T-helper 22 cell (primary cell): Measurements from ENCODE around the gene OR5AU1.

ENCODE experiments used
- DNase-seq: peaks from one replicate; pipeline ENCODE4 v3.0.0-alpha.2; 2020; ENCODE audit warnings: low read depth

Gene OR5AU1

DNA sequence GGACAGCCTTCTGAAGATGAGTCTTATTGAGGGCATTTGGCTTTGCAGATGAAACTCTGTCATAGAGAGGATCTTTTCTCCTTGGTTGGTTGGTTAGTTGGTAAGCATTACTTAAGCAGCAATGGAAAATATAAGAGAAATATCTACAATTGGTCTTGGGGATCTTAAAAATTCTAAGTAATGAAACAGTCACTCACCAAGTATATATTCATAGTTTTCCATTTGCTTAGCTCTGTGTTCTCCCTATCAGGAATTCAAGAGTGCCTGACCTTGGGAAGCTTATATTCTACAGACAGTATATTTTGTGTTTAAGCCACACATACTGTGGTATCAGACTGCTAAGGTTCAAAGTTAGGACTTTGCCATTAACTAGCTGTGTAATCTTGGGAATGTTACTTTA, at the start of gene OR5AU1:
OR5AU1 (minus strand) TSS at position 101 of the 400 bp plus-strand sequence. CDS start 191 bp downstream, outside the sequence.
- DNase-seq = no peak

DNA sequence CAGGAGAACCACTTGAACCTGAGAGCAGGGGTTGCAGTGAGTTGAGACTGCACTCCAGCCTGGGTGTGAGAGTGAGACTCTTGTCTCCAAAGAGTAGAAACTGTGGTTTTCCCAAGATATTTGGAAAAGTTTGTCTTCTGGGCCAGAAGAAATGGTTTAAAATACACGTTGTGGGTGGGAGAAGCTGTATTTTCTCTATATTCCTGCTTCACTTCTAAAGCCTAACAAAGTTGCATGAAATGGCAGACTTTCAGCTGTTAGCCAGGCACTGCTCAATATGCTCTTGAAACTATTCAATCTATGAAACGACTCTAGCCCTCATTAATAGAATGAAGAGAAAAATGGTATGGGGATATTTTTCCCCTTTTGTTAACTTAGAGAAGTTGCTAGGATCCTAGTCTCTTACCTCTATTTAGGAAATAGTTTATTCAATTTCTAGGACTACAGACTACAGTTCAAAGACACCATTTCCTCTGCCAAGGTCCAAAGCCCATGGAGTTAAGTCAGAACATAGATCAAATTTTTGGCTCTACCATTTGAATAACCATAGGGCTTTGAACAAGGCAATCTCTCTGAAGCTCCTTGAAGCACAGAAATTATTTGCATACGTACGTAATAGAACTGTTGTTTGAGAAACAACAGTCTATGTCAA, 49.3 kb upstream of the OR5AU1 start:
- no peak for DNase-seq

DNA sequence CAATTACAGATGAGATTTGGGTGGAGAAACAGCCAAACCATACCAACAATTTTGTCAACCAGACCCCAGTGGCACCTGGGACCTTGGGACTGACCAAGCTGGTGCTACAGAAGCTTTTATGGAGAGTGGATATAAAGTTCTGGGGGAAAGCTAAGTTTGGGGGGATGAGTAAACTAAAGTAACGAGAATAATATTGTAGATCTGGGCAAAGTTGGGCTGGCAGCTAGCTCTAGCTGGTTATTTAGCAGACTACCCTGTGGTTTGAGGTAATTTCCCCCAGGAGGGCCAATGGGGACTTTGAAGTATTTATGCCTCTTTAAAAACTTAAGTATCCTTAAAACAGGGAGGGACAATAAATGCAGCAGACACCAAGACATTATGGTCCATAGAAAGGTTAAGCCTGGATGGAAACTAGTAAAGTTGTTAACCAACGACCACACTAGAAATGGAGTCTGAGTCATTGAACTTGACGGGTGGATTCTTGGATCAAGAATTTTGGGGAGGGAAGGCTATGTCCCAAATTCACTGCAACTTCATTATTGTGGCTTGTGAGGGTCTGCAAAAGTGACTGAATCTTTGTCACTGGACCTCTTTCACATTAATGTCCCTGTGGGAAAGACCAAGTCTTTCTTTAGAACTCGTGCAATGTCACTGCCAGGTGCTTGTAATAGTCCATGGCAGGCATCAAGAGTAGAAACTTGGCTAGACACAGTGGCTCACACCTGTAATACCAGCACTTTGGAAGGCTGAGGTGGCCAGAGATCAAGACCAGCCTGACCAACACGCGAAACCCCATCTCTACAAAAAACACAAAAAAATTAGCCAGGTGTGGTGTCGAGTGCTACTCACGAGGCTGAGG, 48.5 kb upstream of the OR5AU1 start:
- no peak for DNase-seq

DNA sequence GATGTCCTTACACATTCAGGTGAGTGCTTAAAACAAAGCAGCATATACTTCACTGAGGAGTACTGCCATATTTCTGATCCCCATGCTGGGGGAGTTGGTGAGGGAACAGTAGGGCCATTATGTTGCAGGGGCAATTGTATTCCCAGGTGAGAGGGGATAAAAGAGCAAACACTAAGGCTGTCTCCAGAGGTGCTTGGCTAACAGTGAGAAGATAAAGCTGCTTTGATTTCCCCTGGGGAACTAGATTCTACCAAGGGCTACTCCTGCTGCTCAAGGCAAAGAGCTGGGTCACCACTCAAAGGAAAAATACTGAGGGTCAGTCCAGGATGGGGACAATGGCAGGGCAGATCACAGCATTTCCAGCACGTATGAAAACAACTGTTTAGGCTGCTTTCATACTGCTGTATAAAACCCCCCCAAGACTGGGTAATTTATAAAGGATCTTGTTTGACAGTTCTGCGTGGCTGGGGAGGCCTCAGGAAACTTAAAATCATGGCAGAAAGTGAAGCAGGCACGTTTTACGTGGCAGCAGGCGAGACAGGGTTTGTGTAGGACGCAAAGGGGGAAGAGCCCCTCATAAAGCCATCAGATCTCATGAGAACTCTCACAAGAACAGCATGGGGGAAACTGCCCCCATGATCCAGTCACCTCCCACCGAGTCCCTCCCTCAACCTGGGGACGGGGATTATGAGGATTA, 47.8 kb upstream of the OR5AU1 start:
- DNase-seq = no peak

DNA sequence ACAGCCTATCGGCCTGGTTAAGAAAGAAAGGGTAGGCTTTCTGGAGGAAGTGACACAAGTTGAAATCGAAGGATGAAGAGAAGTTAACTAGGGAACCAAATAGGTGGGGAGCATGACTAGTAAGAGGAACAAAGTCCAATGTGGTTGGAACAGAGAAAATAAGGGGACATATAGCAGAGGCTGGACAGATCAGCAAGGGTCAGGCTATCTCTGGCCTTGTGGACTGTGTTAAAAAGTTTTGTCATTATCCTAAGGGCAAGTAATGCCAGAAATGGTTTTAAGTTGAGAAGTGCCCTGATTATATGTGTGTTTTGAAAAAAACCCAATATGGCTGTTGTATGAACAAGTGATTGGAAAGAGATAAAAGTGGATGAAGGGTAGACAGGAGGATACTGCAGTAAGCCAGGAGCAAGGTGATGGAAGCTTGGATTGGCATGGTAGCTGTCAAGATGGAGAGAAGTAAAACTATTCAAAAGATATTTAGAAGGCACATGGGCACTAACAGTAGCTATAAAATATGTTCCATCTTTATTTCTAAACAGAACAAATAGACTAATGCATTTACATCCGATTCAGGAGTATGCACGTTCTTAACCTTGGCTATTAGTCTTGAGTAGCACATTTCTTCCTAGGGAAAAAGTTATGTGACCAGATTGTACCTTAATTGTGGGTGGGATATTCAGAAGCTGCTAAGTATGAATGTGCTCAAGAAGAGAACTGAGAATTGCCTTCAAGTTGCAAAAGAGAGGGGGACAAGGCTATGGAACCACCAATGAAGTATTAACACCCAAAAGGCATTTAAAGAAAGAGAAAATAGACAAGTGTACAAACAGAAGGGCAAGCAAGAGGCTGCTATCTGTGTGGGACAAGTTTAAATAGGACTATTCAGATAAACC, 46.8 kb upstream of the OR5AU1 start:
- no peak for DNase-seq

DNA sequence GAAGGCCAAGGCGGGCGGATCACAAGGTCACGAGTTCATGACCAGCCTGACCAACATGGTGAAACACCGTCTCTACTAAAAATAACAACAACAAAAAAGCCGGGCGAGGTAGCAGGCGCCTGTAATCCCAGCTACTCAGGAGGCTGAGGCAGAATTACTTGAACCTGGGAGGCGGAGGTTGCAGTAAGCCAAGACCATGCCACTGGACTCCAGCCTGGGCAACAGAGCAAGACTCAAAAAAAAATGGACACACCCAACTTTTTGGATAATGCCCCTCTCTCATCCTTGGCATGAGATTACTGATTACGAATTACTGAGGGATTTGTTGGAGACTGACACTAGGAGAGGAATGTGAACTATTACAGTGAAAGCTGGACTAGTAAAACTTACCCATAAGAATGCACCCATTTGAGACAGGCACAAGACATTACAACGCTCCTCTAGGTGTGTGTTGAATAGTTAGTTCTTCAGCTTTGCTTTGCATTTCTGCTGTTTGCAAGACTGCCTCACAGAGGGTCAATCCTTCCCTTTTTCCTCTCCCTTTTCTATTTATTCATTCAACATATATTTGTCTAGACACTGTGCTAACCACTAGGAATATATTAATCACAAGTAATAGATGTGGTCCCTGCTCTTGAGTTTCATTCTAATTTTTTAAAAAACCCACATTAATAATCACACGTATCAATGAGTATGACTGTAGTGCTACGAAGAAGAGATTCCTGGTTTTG, 46.0 kb upstream of the OR5AU1 start:
- no peak for DNase-seq

DNA sequence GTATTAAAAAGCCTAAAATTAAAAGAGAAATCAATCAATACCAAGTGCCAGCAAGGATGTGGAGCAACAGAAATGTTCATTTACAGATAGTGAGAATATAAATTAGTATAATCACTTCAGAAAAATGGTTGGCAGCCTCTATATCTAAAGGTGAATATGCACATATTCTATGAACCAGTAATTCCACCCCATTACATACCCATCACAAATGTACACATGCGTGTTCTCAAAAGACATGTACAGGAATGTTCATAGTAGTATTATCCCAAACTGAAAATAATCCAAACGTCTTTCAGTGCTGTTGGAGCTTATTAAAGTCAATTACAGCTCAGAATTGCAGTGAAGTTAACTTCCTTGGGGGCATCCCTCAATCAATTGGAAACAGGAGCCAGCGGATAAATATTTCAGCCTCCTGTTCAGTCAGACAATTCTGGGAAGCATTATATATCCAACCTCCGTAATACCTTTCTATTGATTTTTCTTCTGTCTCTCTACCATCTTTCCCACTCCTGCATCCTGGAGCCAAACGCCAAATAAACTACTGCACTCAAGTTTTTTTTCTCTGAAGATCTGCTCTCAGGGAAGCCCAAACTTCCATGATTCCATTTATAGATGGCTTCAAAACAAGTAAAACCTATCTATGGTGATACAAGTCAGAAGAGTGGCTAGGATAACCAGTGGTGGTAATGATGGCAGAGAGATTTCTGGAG, 45.0 kb upstream of the OR5AU1 start:
- no peak for DNase-seq

DNA sequence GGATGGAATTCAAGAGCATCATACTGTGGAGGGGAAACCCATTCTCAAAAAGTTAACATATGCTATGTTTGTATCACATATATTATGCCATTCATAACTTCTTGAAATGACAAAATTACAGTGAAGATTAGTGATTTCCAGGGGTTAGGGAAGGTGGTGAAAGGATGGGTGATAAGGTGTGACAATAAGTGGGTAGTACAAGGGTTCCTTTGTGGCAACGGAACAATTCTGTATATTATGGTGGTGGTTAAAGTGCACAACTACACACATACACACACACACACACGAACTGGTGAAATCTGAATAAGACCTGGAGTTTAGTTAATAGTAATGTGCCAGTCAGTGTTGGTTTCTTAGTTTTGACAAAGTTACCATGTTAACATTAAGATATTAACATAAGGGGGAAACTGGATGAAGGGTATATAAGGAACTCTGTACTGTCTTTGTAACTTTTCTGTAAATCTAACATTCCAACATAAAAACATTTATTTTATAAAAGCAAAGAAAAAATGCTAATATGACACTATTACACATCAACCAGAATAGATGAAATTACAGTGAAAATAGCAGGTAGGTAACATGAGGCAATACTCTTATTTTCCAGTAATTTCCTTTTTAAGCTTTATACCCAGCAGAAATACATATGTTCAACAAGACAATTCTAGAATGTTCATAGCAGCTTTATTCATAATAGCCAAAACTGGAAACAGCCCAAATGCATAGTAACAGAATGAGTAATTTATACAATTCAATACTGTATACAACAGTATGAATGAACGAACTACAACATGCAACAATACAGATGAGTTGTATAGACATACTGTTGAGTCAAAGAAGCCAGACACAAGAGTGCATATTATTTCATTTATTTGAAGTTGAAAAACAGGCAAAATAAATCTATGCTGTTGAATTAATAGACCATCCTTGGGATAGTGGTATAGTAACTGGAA, 44.0 kb upstream of the OR5AU1 start:
- DNase-seq = no peak

DNA sequence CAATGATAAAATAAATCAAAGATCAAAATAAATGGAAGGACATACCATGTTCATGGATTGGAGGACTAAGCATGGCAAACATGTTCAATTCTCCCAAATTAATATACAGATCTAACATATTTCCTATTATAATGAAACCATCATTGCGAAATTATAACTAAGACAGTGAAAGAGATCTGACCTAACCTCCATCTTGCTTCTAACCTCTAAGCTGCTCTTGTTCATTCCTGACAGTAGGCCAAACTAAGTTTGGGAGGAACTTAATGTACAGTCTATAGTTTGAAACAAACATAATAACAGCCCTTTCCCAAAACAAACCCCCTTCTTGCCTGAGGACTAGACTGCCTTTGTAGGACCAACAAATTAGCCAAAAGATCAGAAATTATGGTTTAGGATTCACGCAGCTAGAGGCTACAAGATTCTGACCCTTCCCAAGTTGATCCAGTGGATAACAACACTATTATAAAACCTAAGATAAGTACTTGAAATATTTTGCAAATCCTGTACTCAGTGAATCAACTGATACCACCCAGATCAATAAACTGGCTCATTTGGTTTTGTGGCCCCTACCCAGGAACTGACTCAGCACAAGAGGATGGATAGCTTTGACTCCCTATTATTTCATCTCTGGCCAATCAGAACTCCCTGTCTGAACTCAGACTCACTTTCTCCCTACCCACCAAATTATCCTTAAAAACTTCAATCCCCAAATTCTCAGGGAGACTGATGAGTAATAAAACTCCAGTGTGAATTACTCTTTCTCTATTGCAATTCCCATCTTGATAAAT, 41.7 kb upstream of the OR5AU1 start:
- no peak for DNase-seq

DNA sequence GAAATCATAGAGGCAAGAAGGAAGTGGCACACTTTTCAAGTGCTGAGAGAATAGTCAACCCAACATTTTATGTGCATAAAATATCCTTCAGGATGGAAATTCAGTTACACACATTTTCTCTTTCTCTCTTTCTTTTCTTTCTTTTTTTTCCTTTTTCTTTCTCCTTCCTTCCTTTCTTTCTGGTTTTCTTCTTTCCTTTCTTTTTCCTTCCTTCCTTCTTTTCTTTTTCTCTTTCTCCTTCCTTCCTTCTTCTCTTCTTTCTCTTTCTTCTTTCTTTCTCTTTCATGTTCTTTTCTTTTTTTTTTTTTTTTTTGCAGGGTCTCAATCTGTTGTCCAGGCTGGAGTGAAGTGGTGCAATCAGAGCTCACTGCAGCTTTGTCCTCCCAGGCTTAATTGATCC, 38.7 kb upstream of the OR5AU1 start:
- DNase-seq = no peak

DNA sequence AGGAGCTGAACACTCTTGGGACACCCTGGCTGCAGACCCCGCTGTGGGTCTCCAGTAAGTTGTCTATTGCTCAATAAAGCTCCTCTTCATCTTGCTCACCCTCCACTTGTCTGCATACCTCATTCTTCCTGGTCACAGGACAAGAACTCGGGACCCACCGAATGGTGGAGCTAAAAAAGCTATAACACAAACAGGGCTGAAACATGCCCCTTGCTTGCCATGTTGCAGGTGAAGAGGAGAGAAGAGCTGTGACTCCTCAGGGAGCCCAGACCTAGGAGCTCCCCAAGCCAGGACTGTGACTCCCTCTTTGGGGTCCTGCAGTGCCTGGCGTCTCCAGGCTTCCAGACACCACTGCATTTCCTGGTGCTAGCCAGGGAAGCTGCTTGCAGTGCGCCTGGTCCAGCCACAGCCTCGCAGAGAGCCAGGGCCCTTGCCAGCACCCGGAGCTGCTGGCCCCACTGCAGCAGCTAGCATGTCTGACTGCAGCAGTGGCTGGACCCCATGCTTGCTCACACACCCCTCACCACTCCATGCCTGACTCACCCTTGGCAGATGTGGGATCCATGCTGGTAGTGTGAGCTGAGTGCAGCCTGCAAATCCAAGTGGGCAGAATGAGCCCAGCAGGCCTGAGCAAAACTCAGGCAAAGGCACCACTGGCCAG, 37.1 kb upstream of the OR5AU1 start:
- no peak for DNase-seq

DNA sequence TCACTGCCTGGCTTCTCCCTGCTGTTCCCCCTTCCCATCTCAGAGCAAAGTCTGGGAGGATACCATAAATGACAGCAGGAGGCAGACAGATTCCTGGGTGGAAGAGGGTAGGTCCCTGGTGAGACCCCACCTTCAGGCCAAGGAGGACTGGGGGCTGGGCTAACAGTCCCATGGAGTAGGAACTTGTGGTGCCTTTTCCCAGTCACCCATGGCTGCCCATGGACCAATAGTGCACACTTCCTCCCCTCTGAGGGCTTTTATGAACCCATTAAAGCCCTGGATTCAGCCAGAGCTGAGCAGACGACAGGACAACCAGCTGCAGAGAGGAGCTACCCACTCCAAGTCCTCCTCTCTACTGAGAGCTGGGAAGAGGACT, 36.6 kb upstream of the OR5AU1 start:
- no peak for DNase-seq

DNA sequence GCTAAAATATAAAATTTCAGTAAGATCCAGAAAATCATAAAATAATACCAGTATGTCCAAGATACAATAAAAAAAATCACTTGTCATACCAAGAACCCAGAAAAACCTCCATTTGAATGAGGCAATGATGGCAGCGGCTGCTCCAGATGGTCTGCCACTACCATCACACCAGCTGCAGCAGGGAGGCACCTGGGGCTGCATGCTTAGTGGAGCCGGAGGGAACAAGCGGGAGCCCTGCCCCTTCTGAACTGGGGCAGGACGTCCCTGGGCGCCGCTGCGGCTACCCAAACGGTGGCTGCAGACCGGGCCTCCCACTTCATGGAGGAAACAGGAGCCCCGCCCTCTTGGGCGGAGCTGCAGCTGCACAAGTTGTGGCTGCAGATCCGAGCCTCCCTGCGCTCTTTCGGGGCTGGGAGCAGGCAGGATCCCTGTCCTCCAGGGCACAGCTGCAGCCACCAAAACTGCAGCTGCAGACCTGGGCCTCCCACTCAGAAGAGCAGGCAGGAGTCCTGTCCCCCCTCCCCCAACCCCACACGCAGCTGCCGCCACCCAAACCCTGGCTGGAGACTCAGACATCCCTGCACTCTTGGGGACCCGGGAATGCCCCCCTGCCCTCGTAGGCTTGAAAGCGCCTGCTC, 36.1 kb upstream of the OR5AU1 start:
- peak; percentile 55 for DNase-seq

DNA sequence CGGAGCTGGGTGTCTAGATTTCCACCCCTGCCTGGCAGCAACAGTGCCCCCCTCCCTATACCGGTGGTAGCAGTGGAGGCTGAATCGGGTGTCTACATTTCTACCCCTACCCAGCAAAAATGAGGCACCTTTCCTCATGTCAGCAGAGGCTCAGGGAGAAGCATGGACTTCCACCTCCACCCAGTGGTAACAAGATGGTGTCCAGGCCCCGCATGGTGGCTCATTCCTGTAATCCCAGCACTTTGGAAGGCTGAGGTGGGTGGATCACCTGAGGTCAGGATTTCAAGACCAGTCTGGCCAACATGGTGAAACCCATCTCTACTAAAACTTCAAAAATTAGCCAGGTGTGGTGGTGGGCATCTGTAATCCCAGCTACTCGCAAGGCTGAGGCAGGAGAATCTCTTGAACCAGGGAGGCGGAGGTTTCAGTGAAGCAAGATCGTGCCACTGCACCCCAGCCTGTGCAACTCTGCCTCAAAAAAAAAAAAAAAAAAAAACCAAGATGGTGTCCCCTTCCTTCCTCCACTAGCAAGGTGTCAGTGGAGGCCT, 35.5 kb upstream of the OR5AU1 start:
- no peak for DNase-seq

DNA sequence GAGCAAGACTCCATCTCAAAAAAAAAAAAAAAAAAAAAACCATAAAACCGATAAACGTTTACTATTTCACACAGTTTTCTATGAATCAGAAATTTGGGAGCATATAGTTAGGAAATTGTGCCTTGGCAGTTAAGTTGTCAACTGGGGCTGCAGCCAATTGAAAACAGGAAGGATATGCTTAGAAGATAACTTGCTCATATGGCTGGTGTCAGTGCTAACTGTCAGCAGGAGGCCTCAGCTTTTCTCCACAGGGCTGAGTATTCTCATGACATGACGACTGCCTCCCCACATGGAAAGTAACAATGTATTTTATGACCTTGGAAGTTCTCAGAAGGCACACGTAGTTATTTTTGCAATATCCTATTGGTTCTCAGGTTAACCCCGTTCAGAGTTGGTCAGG, 29.6 kb upstream of the OR5AU1 start:
- no peak for DNase-seq

DNA sequence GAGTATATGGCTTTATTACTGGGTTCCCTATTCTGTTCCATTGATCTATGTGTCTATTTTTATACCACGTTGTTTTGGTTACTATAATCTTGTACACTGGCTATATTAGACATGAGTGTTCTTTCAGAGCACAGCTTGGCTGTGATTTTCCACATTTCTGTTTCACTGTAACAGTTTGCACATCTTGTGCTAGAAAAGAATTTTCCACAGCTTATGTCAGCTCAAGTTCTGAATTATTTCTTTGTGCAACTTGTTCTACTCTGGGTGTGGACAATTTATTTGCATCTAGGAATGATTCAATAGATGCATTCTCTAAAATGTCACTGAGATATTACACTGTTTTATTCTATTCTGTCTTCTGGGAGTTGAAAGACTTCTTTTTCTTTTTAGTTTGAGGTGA, 28.4 kb upstream of the OR5AU1 start:
- DNase-seq = no peak

DNA sequence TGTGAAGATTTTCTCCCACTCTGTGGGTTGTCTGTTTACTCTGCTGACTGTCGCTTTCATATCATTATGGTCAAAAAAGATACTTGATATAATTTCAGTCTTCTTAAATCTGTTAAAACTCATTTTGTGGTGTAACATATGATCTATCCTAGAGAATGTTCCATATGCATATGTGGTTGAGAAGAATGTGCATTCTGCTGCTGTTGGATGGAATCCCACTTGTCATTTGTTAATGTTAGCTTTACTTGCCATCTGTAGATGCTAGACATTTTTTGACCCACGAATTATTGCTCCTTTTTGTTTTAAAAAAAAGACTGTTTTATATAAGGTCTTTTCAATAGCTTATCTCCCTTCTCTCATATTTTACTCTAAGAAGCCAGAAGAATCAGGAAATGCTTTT, 26.3 kb upstream of the OR5AU1 start:
- no peak for DNase-seq
